Measurements from ENCODE around the gene FGFR3.

The FGFR3 gene

DNA sequence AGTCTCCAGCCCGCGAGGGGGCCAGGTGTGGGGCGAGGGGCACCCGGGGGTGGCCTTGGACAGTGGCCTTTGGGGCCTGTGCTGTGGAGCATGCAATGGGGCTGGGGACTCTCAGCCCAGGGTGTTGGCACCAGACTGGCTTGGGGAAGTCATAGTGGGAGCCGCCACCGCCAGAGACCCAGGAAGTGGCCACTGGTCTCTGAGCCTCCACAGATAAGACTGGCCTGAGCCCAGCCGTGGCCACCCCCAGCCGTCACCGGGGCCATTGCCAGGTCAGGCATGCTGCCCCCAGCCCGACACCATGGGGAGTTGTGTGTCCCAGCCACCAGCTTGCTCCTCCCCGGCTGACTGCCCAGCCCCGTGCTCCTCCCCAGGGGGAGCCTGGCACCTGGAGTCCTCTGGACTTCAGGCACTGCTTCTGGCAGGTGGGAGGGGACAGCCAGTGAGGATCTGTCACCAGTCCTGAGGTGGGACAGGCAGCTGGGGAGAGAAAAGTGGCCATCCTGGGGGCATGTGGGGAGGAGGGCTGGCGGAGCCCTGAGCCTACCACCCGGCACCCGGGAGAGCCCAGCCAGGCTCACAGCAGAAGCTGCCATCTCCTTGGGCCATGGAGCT, 39.3 kb upstream of the FGFR3 start:
- Histone ChIP-seq H3K4me1 (peaks cover 6% of the 10 kb centered on the region), H3K27me3 (no peaks in the 10 kb centered on the region), H3K36me3 (no peaks in the 10 kb centered on the region), H3K9me3 (no peaks in the 10 kb centered on the region), H3K4me3 (ENCODE audit: low read depth, low read length) (no peak overlapping the region)
- no peak for DNase-seq
- TF ChIP-seq CTCF (IDR thresholded peaks at IDR 0.05; ENCODE audit: low read depth, low read length) = no peak

- TF ChIP-seq CTCF (IDR thresholded peaks at IDR 0.05; ENCODE audit: low read depth, low read length) = no peak
- DNase-seq = no peak
- H3K4me3 ChIP-seq (ENCODE audit: low read depth, low read length) = no peak overlapping the region
- no peaks in the 10 kb centered on the region for H3K36me3 ChIP-seq
- H3K9me3 ChIP-seq = no peaks in the 10 kb centered on the region
- peaks cover 6% of the 10 kb centered on the region for H3K4me1 ChIP-seq
- H3K27me3 ChIP-seq = no peaks in the 10 kb centered on the region
Measured at GRCh38 chr4:1754336-1754735, 38.8 kb upstream of the FGFR3 start.

DNA sequence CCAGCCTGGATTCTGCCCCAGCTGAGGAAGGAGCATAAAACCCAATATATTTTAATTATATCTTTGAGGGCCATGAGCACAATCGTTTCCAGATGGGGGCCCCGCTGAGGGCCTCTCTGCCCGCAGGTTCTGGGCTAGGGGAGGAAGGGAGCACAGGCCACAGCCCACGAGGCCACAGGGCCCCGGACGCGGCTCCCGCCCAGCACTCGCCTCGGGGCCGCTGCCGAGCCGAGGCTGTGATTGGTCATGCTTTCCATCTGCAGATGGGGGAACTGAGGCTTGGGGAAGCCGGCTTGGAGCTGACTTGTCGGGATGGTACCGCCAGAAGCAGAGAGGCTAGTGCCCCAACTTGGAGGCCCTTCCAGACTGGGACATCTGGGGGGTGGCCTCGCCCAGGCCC, 37.8 kb upstream of the FGFR3 start:
- Histone ChIP-seq H3K27me3 (no peaks in the 10 kb centered on the region), H3K36me3 (no peaks in the 10 kb centered on the region), H3K9me3 (no peaks in the 10 kb centered on the region), H3K4me3 (ENCODE audit: low read depth, low read length) (no peak overlapping the region), H3K4me1 (peaks cover 6% of the 10 kb centered on the region)
- TF ChIP-seq CTCF (IDR thresholded peaks at IDR 0.05; ENCODE audit: low read depth, low read length) = no peak
- no peak for DNase-seq

GRCh38 chr4:1756079-1756478, 37.0 kb upstream of the FGFR3 start:
- Histone ChIP-seq H3K27me3 (no peaks in the 10 kb centered on the region), H3K36me3 (no peaks in the 10 kb centered on the region), H3K9me3 (no peaks in the 10 kb centered on the region), H3K4me1 (peaks cover 6% of the 10 kb centered on the region), H3K4me3 (ENCODE audit: low read depth, low read length) (no peak overlapping the region)
- no peak for TF ChIP-seq CTCF (IDR thresholded peaks at IDR 0.05; ENCODE audit: low read depth, low read length)
- no peak for DNase-seq

- Histone ChIP-seq H3K27me3 (no peaks in the 10 kb centered on the region), H3K4me3 (ENCODE audit: low read depth, low read length) (no peak overlapping the region), H3K36me3 (no peaks in the 10 kb centered on the region), H3K9me3 (no peaks in the 10 kb centered on the region), H3K4me1 (peaks cover 6% of the 10 kb centered on the region)
- no peak for TF ChIP-seq CTCF (IDR thresholded peaks at IDR 0.05; ENCODE audit: low read depth, low read length)
- DNase-seq = no peak
Measured at GRCh38 chr4:1756893-1757779, 36.0 kb upstream of the FGFR3 start.

- peaks cover 6% of the 10 kb centered on the region for H3K4me1 ChIP-seq
- no peaks in the 10 kb centered on the region for H3K27me3 ChIP-seq
- no peak for TF ChIP-seq CTCF (IDR thresholded peaks at IDR 0.05; ENCODE audit: low read depth, low read length)
- DNase-seq = no peak
- no peak overlapping the region for H3K4me3 ChIP-seq (ENCODE audit: low read depth, low read length)
- no peaks in the 10 kb centered on the region for H3K9me3 ChIP-seq
- no peaks in the 10 kb centered on the region for H3K36me3 ChIP-seq
Measured at GRCh38 chr4:1757836-1758235, 35.3 kb upstream of the FGFR3 start.
